Measurements from ENCODE around the gene MRPS12.
A peak's percentile ranks its signal among the peaks of the same experiment; 100 is the strongest.

MRPS12 gene

GRCh38 chr19:38970664-38971532 lies 40.2 kb downstream of the MRPS12 start:
- no peak overlapping the region for H3K4me3 ChIP-seq (ENCODE audit: severe bottlenecking)
- H3K36me3 ChIP-seq (ENCODE audit: low read depth), result peaks cover 19% of the 10 kb centered on the region
- ATAC-seq (ENCODE audit: low read depth), result no peak
- TF ChIP-seq CTCF (IDR thresholded peaks at IDR 0.05; ENCODE audit: poor library complexity, severe bottlenecking), result no peak
- H3K27me3 ChIP-seq (ENCODE audit: insufficient read depth, poor library complexity, severe bottlenecking), result no peaks in the 10 kb centered on the region
- DNase-seq (ENCODE audit: low spot score), result no peak
- H3K4me1 ChIP-seq (ENCODE audit: insufficient read depth, poor library complexity, severe bottlenecking), result peaks cover 3% of the 10 kb centered on the region
- no peaks in the 10 kb centered on the region for H3K9me3 ChIP-seq (ENCODE audit: severe bottlenecking)
- H3K27ac ChIP-seq (ENCODE audit: poor library complexity, severe bottlenecking), result no peak overlapping the region

- Histone ChIP-seq H3K27ac (ENCODE audit: poor library complexity, severe bottlenecking) (no peak overlapping the region), H3K9me3 (ENCODE audit: severe bottlenecking) (no peaks in the 10 kb centered on the region), H3K36me3 (ENCODE audit: low read depth) (peaks cover 11% of the 10 kb centered on the region), H3K4me3 (ENCODE audit: severe bottlenecking) (no peak overlapping the region), H3K27me3 (ENCODE audit: insufficient read depth, poor library complexity, severe bottlenecking) (no peaks in the 10 kb centered on the region), H3K4me1 (ENCODE audit: insufficient read depth, poor library complexity, severe bottlenecking) (peaks cover 3% of the 10 kb centered on the region)
- no peak for ATAC-seq (ENCODE audit: low read depth)
- DNase-seq (ENCODE audit: low spot score), result no peak
- no peak for TF ChIP-seq CTCF (IDR thresholded peaks at IDR 0.05; ENCODE audit: poor library complexity, severe bottlenecking)
Measured at GRCh38 chr19:38971672-38972071, 40.9 kb downstream of the MRPS12 start.

- Histone ChIP-seq H3K9me3 (ENCODE audit: severe bottlenecking) (no peaks in the 10 kb centered on the region), H3K27me3 (ENCODE audit: insufficient read depth, poor library complexity, severe bottlenecking) (no peaks in the 10 kb centered on the region), H3K27ac (ENCODE audit: poor library complexity, severe bottlenecking) (peak overlapping the region; percentile 44), H3K36me3 (ENCODE audit: low read depth) (peaks cover 5% of the 10 kb centered on the region), H3K4me3 (ENCODE audit: severe bottlenecking) (peak overlapping the region; percentile 59), H3K4me1 (ENCODE audit: insufficient read depth, poor library complexity, severe bottlenecking) (peaks cover 3% of the 10 kb centered on the region)
- ATAC-seq (ENCODE audit: low read depth) (no peak; the same call in 2 of the 3 replicates), DNase-seq (ENCODE audit: low spot score) (no peak)
- TF ChIP-seq CTCF (IDR thresholded peaks at IDR 0.05; ENCODE audit: poor library complexity, severe bottlenecking), result no peak
Measured at GRCh38 chr19:38974624-38975213, 44.0 kb downstream of the MRPS12 start.

- H3K4me3 ChIP-seq (ENCODE audit: severe bottlenecking), result peak within 1 kb of the TSS; percentile 59
- ATAC-seq (ENCODE audit: low read depth), result peak; percentile 78
- H3K27ac ChIP-seq (ENCODE audit: poor library complexity, severe bottlenecking), result peak within 1 kb of the TSS; percentile 44
- no peaks in the 10 kb centered on the region for H3K27me3 ChIP-seq (ENCODE audit: insufficient read depth, poor library complexity, severe bottlenecking)
- peaks cover 1% of the 10 kb centered on the region for H3K9me3 ChIP-seq (ENCODE audit: severe bottlenecking)
- peaks cover 4% of the 10 kb centered on the region for H3K36me3 ChIP-seq (ENCODE audit: low read depth)
- TF ChIP-seq CTCF (IDR thresholded peaks at IDR 0.05; ENCODE audit: poor library complexity, severe bottlenecking), result no peak
- DNase-seq (ENCODE audit: low spot score), result no peak
- H3K4me1 ChIP-seq (ENCODE audit: insufficient read depth, poor library complexity, severe bottlenecking), result peaks cover 3% of the 10 kb centered on the region
Measured at GRCh38 chr19:38975214-38975860, 44.6 kb downstream of the MRPS12 start, which contains the start of gene FBXO17. TSS of gene FBXO17 (minus strand) at chr19:38975742. CDS start at chr19:38950319, 25,423 bp downstream.
